AG08395 (cell line): Measurements from ENCODE around the gene WFDC9.
"Not testable (repeated sequence)": the region's sequence is repeated elsewhere in the genome, so short reads cannot be mapped to it uniquely, and the experiment has no call there.

Source experiments
- DNase-seq: peaks from one replicate; pipeline ENCODE4 v3.0.0; 2012; ENCODE audit warnings: mixed read lengths, low spot score

The WFDC9 gene

GRCh38 chr20:45631184-45631583 lies at the start of gene WFDC9:
TSS of gene WFDC9 (minus strand) at chr20:45631284. CDS start at chr20:45610181, 21,103 bp downstream.
- no peak for DNase-seq

DNA sequence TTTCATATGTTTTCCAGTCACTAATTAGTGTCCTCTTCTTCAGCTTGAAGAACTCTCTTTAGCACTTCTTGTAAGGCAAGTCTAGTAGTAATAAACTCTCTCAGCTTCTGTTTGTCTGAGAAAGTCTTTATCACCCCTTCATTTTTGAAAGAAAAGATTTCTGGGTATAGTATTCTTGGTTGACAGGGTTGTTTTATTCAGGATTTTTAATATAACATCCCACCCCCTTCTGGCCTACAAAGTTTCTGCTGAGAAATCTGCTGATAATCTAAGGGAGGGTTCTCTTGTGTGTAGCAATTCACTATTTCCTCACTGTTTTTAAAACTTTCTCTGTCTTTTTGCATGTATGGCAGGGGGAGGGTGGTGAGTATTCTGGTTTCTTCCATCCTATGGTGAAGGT lies 48.6 kb upstream of the WFDC9 start:
- no peak for DNase-seq

GRCh38 chr20:45672765-45673164 lies 41.7 kb upstream of the WFDC9 start:
- DNase-seq, result no peak

DNA sequence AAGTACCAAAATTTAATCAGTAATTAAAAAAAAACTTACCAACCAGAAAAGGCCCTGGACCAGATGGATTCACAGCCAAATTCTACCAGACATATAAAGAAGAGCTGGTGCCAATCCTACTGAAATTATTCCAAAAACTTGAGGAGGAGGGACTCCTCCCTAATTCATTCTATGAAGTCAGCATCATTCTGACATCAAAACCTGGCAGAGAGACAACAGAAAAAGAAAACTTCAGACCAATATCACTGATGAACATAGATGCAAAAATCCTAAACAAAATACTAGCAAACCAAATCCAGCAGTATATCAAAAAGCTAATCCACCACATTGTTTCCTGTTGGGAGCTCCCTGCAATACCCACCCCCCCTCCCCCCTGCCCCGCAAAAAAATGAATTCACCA lies 39.1 kb upstream of the WFDC9 start, which contains the start of gene WFDC11:
Gene WFDC11 (minus strand): TSS at position 101 of the 400 bp plus-strand sequence. CDS start 19,639 bp downstream, outside the sequence.
- no peak for DNase-seq

- DNase-seq, result not testable (repeated sequence)
These were observed 26.0 kb upstream of the WFDC9 start for GRCh38 chr20:45657038-45657437.

- DNase-seq, result not testable (repeated sequence)
These were observed 20.6 kb upstream of the WFDC9 start for GRCh38 chr20:45651726-45652125.

GRCh38 chr20:45649312-45649863 lies 18.3 kb upstream of the WFDC9 start:
- DNase-seq, result no peak

DNA sequence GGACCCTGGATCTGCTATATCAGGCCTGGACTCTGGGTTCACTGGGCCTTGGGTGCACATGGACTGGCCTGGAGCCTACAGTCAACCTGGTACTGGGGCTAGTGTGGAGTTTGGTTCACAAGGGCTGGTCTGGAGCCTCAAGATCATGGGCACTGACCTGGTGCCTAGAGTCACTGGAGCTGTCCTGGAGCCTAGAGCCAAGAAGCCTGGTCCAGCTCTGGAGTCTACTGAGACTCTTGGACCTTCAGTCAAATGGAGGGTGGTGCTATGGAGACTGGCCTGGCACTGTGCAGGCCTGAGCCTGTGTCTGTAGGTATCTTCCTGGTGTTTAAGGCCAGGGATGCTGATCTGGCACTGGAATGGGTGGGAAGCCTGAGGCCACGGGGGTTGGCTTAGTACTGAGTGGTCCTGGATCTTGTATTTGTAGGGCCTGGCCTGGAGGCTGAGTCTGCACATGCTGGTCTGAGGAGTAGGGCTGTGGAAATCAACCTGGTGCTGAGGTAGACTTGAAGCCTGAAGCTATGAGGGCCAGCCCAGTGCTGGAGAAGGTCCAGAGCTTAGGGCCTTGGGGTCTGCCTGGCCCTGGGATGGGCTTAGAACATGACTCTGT lies 16.5 kb upstream of the WFDC9 start:
- DNase-seq, result no peak

DNA sequence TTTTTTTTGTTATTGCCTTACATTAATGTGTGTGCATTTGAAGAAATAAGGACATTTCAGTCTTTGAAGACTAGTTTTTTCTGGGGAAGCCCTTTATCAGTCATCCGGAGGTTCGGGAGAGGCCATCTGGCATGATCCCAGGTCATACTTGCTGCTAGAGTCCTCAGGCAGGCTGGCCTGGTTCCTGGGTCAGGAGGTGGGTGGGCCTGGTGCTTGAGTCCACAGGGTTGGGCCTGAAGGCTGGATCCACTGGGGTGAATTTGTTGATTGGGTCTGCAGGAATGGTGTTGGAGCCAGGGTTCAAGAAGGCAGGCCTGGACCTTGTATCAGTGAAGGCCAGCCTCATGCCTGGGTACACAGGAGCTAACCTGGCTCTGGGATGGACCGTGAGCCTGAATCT lies 15.8 kb upstream of the WFDC9 start:
- DNase-seq, result no peak

- DNase-seq, result not testable (repeated sequence)
These were observed 14.8 kb upstream of the WFDC9 start for GRCh38 chr20:45645869-45646268.

GRCh38 chr20:45641076-45641475 lies 10.0 kb upstream of the WFDC9 start:
- DNase-seq, result not testable (repeated sequence)

DNA sequence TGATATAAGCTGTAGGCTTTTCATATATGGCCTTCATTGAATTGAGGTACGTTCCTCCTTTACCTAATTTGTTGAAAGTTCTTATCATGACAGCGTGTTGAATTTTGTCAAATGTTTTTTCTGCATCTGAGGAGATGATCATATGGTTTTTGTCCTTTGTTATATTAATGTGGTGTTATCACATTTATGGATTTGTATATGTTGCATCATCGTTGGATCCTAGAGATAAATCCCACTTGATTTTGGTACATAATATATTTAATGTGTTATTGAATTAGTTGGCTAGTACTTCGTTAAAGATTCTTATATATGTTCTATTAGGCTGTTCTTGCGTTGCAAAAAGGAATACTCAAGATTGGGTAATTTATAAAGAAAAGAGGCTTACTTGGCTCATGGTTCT lies 8.6 kb upstream of the WFDC9 start:
- DNase-seq, result no peak

DNA sequence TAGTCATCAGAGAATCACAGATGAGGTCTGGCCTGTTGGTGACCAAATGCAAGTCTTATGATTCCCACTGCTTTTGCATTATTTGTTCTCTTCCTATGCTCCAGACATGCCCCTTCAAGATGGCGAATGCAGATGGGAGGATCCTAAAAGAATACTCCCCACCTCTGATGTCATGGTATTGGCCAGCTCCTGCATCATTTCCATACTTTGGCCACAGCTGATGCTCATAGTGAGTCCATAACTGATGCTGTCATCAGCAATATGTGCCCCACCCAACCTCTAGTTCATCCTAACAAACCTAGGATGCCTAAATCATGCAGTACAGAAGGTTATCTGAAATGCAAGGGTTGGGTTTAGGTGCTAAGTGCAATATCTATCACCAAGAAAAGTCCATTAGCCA lies 5.4 kb upstream of the WFDC9 start:
- no peak for DNase-seq

DNA sequence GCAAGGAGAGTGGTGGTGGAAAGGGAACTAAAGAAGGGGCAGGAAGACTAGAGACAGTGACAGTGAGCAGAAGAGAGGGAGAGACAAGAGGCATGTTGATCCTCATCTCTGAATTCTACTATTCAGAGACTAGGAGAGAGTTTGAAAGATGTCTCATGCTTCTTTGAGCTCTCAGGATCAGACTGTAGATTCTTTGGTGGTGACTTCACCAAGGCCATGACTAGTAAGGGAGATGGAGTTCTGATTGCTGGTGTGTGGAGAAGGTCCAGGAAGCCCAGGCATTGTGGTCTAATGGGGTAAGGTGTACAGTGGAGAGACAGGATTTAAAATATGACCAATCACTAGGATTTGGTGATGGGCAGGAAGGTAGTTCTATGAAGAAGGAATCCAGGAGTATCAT lies 713 bp downstream of the WFDC9 start:
- peak; percentile 21 for DNase-seq

- peak; percentile 65 for DNase-seq
These were observed 1.5 kb downstream of the WFDC9 start, which contains the start of gene WFDC10A for GRCh38 chr20:45629496-45630100. TSS of gene WFDC10A (plus strand) at chr20:45629739. CDS start at chr20:45629814, 75 bp downstream.

GRCh38 chr20:45626540-45626939 lies 4.5 kb downstream of the WFDC9 start:
- no peak for DNase-seq

GRCh38 chr20:45621593-45621992 lies 9.5 kb downstream of the WFDC9 start:
- no peak for DNase-seq

DNA sequence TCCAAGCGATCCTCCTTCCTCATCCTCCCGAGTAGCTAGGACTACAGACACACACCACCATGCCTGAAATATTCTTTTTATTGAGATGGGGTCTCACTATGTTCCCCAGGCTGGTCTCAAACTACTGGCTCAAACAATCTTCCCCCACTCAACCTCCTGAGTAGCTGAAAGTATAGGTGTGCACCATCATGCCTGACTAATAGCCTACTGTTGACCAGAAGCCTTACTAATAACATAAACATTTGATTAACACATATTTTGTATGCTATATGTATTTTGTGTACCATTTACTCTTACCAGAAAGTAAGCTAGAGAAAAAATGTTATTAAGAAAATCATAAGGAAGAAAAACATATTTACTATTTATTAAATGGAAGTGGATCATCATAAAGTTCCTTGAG lies 13.5 kb downstream of the WFDC9 start:
- no peak for DNase-seq

DNA sequence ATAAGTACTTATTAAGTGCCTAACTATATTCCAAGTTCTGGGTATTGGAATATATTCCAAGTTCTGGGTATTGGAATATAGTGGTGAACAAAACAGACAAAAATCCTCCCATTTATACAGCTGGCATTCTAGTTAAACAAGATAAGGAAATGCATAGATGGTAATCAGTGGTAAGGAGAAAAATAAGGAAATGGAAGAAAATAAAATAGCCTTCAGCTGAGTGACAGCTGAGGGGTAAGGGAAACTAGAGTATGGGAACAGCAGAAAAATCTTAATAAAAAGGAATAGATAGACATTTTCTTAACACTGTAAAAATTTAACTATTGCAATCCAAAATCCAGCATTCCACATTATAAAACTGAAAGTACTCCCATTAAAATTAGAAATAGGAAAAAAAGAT lies 18.8 kb downstream of the WFDC9 start:
- DNase-seq, result no peak

DNA sequence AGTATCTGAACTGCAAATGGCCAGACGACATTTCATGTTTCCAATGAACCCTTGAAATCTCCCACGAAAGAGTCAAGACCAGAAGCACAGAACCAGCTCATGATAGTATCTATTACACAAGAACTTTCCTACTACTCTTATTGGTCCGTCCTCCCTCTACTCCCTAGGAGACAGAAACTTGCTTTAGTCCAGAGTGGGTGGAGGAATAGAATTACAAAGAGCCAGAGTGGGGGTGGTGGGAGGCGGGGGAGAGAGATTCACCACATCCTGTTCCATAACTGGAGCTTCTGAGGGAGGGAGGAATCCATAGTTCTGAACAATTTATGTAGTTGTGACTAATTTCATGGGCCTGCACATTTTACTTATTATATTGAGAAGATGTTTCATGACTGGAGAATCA lies 20.0 kb downstream of the WFDC9 start:
- DNase-seq, result peak; percentile 82

- no peak for DNase-seq
These were observed 23.3 kb downstream of the WFDC9 start for GRCh38 chr20:45607810-45608209.

DNA sequence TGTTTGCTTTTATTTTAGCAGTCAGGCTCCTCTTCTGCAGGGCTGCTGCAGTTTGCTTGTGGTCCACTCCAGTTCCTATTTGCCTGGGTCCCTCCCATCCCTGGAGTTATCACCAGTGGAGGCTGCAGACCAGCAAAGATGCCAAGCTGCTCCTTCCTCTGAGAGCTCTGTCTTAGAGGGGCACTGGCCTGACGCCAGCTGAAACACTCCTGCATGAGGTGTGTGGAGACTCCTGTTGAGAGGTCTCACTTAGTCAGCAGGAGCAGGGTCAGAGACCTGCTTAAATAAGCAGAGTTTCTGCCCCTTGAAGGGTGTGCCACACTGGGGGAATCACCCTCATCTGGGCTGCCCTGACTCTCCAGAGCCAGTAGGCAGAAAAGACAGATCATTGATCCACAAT lies 35.8 kb downstream of the WFDC9 start:
- DNase-seq, result no peak

DNA sequence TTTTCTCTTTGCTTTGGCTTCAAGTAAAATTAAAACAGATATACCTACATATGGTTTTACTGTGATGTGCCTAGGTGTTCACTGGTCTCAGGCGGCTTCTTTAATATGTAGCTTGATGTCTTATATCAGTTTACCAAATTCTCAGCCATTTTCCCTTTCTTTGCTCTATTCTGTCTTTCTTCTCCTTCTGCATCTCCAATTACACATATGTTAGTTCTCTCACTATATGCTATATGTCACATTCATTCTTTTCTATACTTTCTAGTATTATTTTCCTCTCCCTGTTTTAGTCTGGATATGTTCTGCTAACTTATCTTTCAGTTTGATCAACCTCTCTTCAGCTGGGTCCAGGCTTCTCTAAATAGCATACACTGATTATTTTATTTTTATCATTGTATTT lies 37.6 kb downstream of the WFDC9 start:
- DNase-seq, result no peak
